VCaP (cell line): ENCODE data around the gene TXNRD2.
A peak's percentile ranks its signal among the peaks of the same experiment; 100 is the strongest.

Source experiments
- H3K27ac ChIP-seq: fragments of 450-650 bp; 2 replicates; pipeline ENCODE4 v1.5.1; 2017
- CTCF ChIP-seq: fragments of 450-650 bp; conservative IDR thresholded peaks from 2 replicates; pipeline ENCODE4 v1.5.1; 2017; ENCODE audit warnings: mild to moderate bottlenecking, moderate library complexity

The TXNRD2 gene

GRCh38 chr22:19973551-19974267, 32.1 kb upstream of the TXNRD2 start:
- TF ChIP-seq CTCF, result no peak
- no peak overlapping the region for H3K27ac ChIP-seq

GRCh38 chr22:19972652-19973550, 31.3 kb upstream of the TXNRD2 start:
- no peak for TF ChIP-seq CTCF
- no peak overlapping the region for H3K27ac ChIP-seq

- no peak for TF ChIP-seq CTCF
- H3K27ac ChIP-seq, result no peak overlapping the region
These were observed 30.6 kb upstream of the TXNRD2 start for GRCh38 chr22:19972251-19972650.

GRCh38 chr22:19971276-19972124, 29.9 kb upstream of the TXNRD2 start:
- peak overlapping the region; percentile 36 for H3K27ac ChIP-seq
- TF ChIP-seq CTCF, result no peak

GRCh38 chr22:19970479-19971275, 29.1 kb upstream of the TXNRD2 start:
- peak; percentile 97 for TF ChIP-seq CTCF

GRCh38 chr22:19970031-19970478, 28.4 kb upstream of the TXNRD2 start:
- peak overlapping the region; percentile 36 for H3K27ac ChIP-seq
- no peak for TF ChIP-seq CTCF

More at GRCh38 chr22:19970479-19971275, 29.1 kb upstream of the TXNRD2 start:
- peak overlapping the region; percentile 36 for H3K27ac ChIP-seq
